Osteocyte (in vitro differentiated cells): ENCODE data around the gene PTPRD. TPM values are rescaled to one million over a fixed set of nuclear protein-coding genes. Genes with fewer than 3 reads are reported as not detected.

ENCODE experiments used
- DNase-seq: peaks from one replicate; pipeline ENCODE4 v3.0.0; 2021; ENCODE audit warnings: mixed read lengths; ENCODE audit not compliant: unreplicated experiment; ENCODE audit errors: extremely low spot score
- H3K27ac Mint-ChIP-seq: one replicate; pipeline ENCODE4 v1.8.0; 2021; ENCODE audit warnings: mild to moderate bottlenecking, mixed read lengths; ENCODE audit not compliant: unreplicated experiment
- H3K27me3 Mint-ChIP-seq: one replicate; pipeline ENCODE4 v1.8.0; 2021; ENCODE audit warnings: mixed read lengths; ENCODE audit not compliant: unreplicated experiment
- H3K36me3 Mint-ChIP-seq: one replicate; pipeline ENCODE4 v1.8.0; 2021; ENCODE audit warnings: mixed read lengths; ENCODE audit not compliant: unreplicated experiment
- H3K4me1 Mint-ChIP-seq: one replicate; pipeline ENCODE4 v1.8.0; 2021; ENCODE audit warnings: mixed read lengths; ENCODE audit not compliant: unreplicated experiment
- H3K4me3 Mint-ChIP-seq: one replicate; pipeline ENCODE4 v1.8.0; 2021; ENCODE audit warnings: mild to moderate bottlenecking, moderate library complexity, mixed read lengths; ENCODE audit not compliant: unreplicated experiment
- H3K9me3 Mint-ChIP-seq: one replicate; pipeline ENCODE4 v1.8.0; 2021; ENCODE audit warnings: mixed read lengths; ENCODE audit not compliant: unreplicated experiment
- total RNA-seq: library from RNA; stranded (reverse); gene quantifications from 2 replicates; pipeline ENCODE4 v1.2.1, GENCODE V29; 2021
- TF ChIP-seq, protein P1 (sequence below): fragments of 200-600 bp; sonication (generic); IDR thresholded peaks from 2 replicates; pipeline ENCODE4 v1.5.0; 2021; ENCODE audit warnings: antibody characterized with exemption, mild to moderate bottlenecking, moderate library complexity

The PTPRD gene
- total RNA-seq, 1 donor from 2014 or later: 5.4 TPM

DNA sequence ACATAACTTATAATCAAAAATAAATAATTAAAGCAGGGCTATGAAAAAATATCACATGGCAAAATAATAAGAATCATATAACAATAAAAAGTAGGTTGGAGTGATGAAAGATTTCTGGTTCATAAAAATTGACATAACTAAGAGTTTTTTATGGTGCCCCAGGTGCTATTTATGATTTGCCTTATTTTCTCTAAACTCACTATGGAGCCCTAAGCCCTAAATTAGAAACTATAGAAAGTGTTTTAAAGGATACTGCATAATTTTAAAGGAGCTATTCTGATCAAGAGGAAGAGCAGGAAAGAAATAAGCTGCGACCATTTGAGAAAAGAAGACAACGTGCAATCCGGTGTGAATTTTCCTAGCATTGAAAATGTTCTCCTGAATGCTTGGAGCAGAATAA lies 2178.2 kb downstream of the PTPRD start:
- H3K4me1 Mint-ChIP-seq: no peaks in the 10 kb centered on the region
- H3K9me3 Mint-ChIP-seq: no peaks in the 10 kb centered on the region
- TF ChIP-seq, protein P1, sequence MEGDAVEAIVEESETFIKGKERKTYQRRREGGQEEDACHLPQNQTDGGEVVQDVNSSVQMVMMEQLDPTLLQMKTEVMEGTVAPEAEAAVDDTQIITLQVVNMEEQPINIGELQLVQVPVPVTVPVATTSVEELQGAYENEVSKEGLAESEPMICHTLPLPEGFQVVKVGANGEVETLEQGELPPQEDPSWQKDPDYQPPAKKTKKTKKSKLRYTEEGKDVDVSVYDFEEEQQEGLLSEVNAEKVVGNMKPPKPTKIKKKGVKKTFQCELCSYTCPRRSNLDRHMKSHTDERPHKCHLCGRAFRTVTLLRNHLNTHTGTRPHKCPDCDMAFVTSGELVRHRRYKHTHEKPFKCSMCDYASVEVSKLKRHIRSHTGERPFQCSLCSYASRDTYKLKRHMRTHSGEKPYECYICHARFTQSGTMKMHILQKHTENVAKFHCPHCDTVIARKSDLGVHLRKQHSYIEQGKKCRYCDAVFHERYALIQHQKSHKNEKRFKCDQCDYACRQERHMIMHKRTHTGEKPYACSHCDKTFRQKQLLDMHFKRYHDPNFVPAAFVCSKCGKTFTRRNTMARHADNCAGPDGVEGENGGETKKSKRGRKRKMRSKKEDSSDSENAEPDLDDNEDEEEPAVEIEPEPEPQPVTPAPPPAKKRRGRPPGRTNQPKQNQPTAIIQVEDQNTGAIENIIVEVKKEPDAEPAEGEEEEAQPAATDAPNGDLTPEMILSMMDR: no peak
- H3K4me3 Mint-ChIP-seq: no peak overlapping the region
- no peak for DNase-seq
- no peaks in the 10 kb centered on the region for H3K36me3 Mint-ChIP-seq
- no peak overlapping the region for H3K27ac Mint-ChIP-seq
- H3K27me3 Mint-ChIP-seq: no peaks in the 10 kb centered on the region

DNA sequence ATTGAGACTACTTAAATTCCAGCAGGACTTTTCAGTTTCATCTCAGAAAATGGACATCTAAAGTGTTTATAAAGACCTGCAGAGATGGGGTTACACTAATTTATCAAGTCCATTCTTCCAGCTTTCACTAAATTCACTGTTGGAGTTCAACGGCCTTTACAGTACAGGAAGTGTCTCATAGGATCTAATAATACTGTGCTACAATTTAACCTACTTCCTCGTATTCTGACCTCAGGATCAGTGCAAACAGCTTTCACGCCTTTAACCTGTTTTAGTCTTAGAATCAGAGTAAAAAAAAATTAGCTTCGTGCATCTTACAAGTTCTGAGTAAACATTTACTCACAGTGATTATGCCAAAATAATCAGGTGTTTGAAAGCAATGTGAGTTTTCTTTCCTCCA lies 2180.6 kb downstream of the PTPRD start:
- TF ChIP-seq, protein P1: no peak
- Mint-ChIP-seq H3K36me3 (no peaks in the 10 kb centered on the region), H3K27me3 (no peaks in the 10 kb centered on the region), H3K9me3 (no peaks in the 10 kb centered on the region), H3K4me1 (no peaks in the 10 kb centered on the region), H3K4me3 (no peak overlapping the region), H3K27ac (no peak overlapping the region)
- DNase-seq: no peak

GRCh38 chr9:8431505-8431904 lies 2181.3 kb downstream of the PTPRD start:
- H3K36me3 Mint-ChIP-seq: no peaks in the 10 kb centered on the region
- no peak overlapping the region for H3K4me3 Mint-ChIP-seq
- no peak for DNase-seq
- H3K9me3 Mint-ChIP-seq: no peaks in the 10 kb centered on the region
- no peak overlapping the region for H3K27ac Mint-ChIP-seq
- TF ChIP-seq, protein P1: no peak
- H3K27me3 Mint-ChIP-seq: no peaks in the 10 kb centered on the region
- H3K4me1 Mint-ChIP-seq: no peaks in the 10 kb centered on the region

GRCh38 chr9:8430945-8431344 lies 2181.9 kb downstream of the PTPRD start:
- Mint-ChIP-seq H3K4me1 (no peaks in the 10 kb centered on the region), H3K27ac (no peak overlapping the region), H3K9me3 (no peaks in the 10 kb centered on the region), H3K27me3 (no peaks in the 10 kb centered on the region), H3K36me3 (no peaks in the 10 kb centered on the region), H3K4me3 (no peak overlapping the region)
- TF ChIP-seq, protein P1: no peak
- no peak for DNase-seq

DNA sequence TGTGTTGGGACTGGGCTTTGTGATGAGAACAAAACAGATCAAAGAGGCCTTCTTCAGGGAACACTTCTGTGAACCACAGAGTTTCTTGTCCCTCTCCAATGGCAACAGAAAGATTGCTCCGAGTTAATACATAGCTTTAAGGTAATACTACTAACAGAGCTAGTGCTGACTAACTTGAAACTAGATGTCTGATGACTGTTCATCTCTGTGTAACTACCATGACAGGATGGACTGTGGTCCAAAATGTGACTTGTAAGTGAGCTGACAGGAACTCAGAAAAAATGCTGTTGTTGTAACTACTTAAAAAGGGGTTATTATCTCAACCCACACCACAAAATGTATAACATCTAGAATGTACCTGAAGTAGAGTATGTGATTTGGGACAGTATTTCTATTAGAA lies 2183.0 kb downstream of the PTPRD start:
- H3K36me3 Mint-ChIP-seq: no peaks in the 10 kb centered on the region
- no peaks in the 10 kb centered on the region for H3K4me1 Mint-ChIP-seq
- no peaks in the 10 kb centered on the region for H3K27me3 Mint-ChIP-seq
- H3K27ac Mint-ChIP-seq: no peak overlapping the region
- DNase-seq: no peak
- no peak overlapping the region for H3K4me3 Mint-ChIP-seq
- no peaks in the 10 kb centered on the region for H3K9me3 Mint-ChIP-seq
- TF ChIP-seq, protein P1: no peak
